DMS 273 treated with DMSO at 0.1 percent for 48 hours (cell line): ENCODE data around the gene OBP2A.

Source experiments
- DNase-seq: peaks from one replicate; lab custom pipeline; 2025; lab: John Stamatoyannopoulos, UW

OBP2A gene

GRCh38 chr9:135579889-135580660 is 34.1 kb downstream of the OBP2A start:
- DNase-seq, result no peak

GRCh38 chr9:135580664-135581380 is 34.9 kb downstream of the OBP2A start:
- no peak for DNase-seq

DNA sequence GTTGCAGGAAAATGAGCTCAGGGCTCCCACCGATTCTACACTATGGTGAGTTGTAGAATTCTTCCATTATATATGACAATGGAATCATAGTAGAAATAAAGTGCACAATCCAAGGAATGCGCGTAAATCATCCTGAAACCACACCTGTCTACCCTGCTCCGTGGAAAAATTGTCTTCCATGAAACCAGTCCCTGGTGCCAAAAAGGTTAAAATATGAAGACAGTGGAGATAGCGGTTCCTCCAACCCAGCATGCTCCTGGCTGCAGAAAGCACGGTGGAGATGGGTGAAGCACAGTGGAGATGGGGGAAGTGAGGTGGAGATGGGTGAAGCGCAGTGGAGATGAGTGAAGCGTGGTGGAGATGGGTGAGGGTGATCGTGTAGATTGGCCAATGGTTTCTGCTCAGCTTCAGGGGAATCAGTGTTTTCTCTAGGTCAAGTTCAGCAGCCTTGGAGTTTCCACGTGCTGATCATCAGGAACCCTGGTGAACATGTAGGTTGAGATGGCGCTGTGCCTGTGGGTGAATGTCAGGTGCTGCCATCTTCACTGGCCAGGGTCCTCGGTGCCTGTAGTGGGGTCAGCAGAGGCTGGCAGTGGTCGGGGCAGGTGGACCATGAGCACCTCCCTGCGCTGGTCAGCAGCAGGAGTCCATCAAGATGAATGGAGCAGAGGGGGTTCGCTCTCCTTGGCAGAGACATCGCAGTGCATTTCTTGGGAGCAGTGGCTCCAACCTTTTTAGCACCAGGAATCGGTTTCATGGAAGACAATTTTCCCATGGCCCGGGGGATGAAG is 35.9 kb downstream of the OBP2A start:
- no peak for DNase-seq

DNA sequence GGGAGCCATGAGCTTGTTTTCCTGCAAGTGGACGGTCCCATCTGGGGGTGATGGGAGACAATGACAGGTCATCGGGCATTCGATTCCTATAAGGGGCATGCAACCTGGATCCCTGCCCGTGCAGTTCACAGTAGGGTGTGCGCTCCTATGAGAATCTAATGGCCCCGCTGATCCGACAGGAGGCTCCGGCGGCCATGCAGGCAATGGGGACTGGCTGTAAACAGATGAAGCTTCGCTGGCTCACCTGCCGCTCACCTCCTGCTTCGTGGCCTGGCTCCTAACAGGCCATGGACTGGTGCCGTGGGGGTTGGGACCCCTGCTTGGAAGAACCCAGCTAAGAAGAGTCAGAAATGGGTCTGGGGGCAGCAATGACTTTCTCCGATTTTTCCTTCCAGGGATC is 36.6 kb downstream of the OBP2A start:
- DNase-seq, result no peak

DNA sequence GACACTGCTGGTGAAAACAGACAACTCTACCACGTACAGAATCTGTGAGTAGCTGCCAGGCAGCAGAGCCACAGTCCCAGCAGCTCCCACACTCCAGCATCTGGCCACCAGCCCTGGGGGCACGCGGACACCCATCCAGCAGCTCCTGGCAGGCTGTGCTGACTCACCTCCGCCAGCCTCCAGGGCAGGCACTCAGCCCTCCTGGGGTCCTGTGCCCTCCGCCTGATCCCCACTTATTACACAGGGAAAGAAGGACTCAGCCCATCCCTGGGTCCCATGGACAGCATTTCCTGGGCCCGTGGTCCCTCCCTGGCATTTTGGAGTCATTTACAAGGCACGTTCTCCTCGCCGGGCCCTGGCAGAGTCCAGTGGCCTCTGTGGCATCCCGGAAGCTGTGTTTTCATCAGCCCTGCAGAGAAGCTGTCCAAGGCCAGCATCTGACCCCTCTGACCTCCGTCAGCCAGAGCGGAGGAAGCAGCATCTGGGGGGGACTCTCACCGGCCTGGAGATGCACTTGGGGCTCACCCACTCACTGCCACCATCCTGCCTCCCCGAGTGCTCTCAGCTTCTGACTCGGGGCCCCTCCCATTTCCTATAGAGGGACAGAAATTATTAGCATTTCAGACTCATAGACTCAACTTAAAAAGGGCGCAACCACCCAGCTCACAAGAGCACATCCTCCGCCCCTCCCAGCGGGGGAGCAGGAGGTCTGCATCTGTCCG is 37.2 kb downstream of the OBP2A start:
- no peak for DNase-seq

DNA sequence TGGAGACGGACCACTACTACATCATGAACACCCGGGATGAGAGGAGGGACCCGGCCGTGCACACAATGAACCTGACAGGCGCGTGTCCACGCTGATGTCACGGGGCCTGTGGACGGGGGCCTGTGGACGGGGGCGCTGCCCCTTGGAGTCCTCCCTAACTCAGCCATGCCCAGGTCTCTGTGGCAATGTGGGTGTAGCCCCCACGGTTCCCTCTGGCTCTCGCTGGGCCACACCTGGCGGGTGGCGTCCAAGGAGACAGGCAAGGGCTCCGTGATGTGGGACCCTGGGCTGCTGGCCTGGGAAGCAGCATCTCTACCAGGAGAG is 37.7 kb downstream of the OBP2A start:
- DNase-seq, result no peak

- no peak for DNase-seq
These were observed 38.4 kb downstream of the OBP2A start for GRCh38 chr9:135584371-135584770.

DNA sequence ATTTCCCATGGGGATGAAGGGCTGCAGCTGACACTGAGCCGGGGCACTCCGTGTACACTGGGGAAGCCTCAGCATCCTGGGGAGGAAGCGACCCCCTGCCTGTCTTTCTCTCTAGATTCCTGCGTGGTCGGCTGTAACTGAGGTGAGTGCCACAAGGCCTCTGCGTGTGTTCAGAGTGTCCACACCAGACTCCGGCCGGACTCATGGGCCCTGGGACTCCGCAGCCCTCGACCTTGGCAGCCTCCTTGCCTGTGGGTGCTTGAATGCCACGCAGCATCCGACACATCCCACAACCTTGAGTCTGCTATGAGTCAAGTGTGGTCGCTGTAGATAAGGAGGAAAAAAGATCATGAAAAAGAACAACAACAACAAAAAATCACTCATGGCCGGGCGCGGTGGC is 39.0 kb downstream of the OBP2A start:
- DNase-seq, result no peak

GRCh38 chr9:135586601-135587109 is 40.7 kb downstream of the OBP2A start:
- no peak for DNase-seq

DNA sequence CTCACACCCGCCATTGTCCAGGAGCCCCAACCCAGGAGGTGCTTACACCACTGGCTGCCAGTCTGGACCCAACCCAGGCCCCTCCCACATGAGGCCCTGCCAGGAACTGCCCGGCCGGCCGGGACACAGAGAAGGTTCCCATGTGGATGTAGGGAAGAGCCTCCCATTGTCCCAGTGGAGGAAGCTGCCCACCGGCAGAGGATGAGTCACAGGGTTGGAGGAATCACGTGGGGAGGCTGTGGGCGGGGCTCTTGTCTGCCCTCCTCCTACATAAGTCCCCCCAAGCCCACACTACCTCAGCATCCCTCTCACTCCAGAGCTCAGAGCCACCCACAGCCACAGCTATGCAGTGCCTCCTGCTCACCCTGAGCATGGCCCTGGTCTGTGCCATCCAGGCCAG is 41.7 kb downstream of the OBP2A start:
- DNase-seq, result no peak

DNA sequence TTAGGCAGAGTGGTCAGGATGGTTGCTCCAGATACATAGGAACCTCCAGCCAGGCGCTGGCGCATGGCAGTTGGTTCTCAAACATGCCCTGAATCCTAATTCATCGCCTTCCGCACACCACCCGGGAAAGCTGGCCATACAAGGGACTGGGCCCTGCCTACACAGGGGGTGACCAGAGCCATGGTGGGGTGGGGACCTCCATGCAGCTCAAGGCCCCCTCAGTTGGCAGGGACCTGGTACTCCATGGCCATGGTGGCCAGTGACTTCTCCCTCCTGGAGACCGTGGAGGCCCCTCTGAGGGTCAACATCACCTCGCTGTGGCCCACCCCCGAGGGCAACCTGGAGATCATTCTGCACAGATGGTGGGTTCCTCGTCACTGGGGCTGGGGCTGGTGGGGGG is 42.4 kb downstream of the OBP2A start:
- no peak for DNase-seq

DNA sequence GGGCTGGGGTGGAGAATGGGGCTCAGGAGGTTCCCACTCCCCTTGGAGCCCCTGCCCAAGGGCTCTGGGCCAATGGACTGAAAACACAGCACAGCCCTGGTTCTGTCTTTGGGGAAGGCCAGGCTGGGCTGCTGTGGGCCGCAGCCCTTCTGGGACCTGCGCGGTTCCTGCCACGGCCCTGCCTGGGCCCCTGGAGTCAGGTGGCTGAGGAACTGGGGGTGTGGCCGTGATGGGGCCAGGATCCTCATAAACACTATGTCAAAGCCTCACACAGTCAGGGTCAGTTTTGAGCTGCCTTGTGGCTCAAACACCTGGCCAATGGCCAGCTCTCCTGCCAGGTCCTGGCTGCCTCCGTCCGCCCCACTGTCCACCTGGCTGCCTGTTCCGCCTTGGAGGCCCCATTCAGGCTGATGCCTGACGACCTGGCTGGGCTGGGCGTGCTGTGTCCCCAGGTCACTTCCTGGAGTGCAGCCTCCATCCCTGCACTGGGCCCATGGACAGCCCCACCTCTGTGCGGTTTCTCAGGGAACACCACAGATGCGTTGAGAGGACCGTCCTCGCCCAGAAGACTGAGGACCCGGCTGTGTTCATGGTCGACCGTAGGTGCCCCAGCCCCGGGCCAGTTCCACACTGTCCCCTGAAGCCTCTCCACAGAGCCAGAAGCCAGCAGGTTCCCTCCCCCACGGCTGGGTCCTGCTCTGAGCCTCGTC is 43.1 kb downstream of the OBP2A start:
- DNase-seq, result no peak

DNA sequence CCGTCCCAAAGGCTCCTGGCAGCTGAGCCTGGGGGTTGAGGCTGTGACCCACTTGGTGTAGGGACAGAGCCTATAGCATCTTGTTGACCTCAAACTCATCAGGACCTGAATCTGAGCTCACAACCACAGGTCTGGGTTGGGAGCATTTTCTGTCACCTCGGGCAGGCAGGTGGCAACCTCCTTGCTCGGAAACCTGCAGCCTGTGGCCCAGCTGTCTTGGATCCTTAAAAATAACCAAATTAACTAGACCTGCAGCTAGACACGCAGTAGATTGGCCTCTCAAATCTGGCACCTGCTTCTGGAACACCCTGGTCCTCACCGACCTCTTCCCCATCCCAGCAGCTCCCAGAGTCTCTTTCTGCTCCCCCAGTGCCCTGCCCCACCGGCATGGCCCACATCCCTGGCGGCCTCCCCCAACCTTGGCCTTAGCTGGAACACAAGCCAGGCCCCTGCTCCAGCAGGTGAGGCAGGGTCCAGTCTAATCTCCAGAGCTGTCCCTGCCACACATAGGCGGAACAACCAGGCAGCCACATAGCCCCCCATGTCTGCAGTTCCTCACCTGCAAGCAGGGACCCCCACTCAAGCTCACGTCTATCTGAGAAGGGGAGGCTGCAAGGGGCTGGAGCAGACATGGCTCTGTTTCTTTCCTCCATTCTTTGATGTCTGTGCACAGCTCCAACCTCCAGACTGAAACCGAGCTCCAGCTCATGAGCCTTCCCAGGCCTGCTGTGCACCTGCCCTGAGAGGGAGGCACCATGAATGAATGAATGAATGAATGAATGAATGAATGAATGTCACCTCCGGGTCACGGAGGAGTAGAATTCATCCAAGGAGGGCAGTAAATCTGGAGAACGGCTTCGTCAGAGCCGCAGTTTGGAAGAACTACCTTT is 43.9 kb downstream of the OBP2A start:
- no peak for DNase-seq

- DNase-seq, result no peak
These were observed 44.7 kb downstream of the OBP2A start for GRCh38 chr9:135590486-135591079.

- DNase-seq, result no peak
These were observed 45.8 kb downstream of the OBP2A start for GRCh38 chr9:135591506-135592330.

GRCh38 chr9:135592331-135592590 is 46.3 kb downstream of the OBP2A start:
- DNase-seq, result no peak

GRCh38 chr9:135592625-135593024 is 46.7 kb downstream of the OBP2A start:
- DNase-seq, result no peak

DNA sequence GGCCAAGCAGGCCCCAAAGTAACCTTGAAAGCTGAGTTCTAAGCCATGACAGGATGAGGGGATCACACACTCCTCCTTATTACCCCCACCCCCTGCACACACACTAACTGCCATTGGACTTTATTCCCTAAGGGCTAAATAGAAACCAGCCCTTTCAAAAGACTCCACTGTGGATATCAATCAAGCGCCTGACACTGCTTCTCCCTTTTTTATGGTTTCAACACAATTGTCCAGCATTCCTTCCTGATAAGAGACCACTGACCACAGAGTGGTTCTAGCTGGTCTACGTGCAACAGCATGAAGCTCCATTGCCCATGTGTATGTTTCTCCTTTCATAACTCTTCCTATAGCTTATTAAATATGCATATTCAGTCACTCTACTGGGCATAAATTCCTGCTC is 50.3 kb downstream of the OBP2A start:
- no peak for DNase-seq
